GM18867 (cell line): Measurements from ENCODE around the gene KRT78.
"Not testable (repeated sequence)": the region's sequence is repeated elsewhere in the genome, so short reads cannot be mapped to it uniquely, and the experiment has no call there.

Experiments used
- ATAC-seq: cut with Tn5 transposase; IDR thresholded peaks from one replicate; pipeline ENCODE4 v1.9.1; 2021; ENCODE audit warnings: mild to moderate bottlenecking, moderate library complexity; ENCODE audit not compliant: unreplicated experiment

KRT78 gene

GRCh38 chr12:52848661-52849255, at the start of gene KRT78:
Gene KRT78, minus strand, starts transcription at chr12:52848994. Its CDS starts 64 bp downstream, at chr12:52848930.
- no peak for ATAC-seq

GRCh38 chr12:52896190-52897100, 47.7 kb upstream of the KRT78 start:
- ATAC-seq: no peak

GRCh38 chr12:52895726-52896189, 47.0 kb upstream of the KRT78 start:
- ATAC-seq: no peak

GRCh38 chr12:52892974-52893373, 44.2 kb upstream of the KRT78 start:
- no peak for ATAC-seq

- no peak for ATAC-seq
These were observed 43.5 kb upstream of the KRT78 start for GRCh38 chr12:52892207-52892852.

GRCh38 chr12:52891044-52891443, 42.2 kb upstream of the KRT78 start:
- no peak for ATAC-seq

- ATAC-seq: no peak
These were observed 41.6 kb upstream of the KRT78 start for GRCh38 chr12:52890417-52890816.

GRCh38 chr12:52884526-52885293, 35.9 kb upstream of the KRT78 start:
- ATAC-seq: no peak

- ATAC-seq: not testable (repeated sequence)
These were observed 31.7 kb upstream of the KRT78 start for GRCh38 chr12:52880499-52880898.

GRCh38 chr12:52879394-52880351, 30.9 kb upstream of the KRT78 start:
- ATAC-seq: peak; percentile 69

GRCh38 chr12:52878507-52879393, 30.0 kb upstream of the KRT78 start:
- ATAC-seq: no peak

GRCh38 chr12:52877242-52877641, 28.4 kb upstream of the KRT78 start:
- no peak for ATAC-seq

GRCh38 chr12:52876372-52876771, 27.6 kb upstream of the KRT78 start:
- ATAC-seq: no peak

- ATAC-seq: no peak
These were observed 26.0 kb upstream of the KRT78 start for GRCh38 chr12:52874573-52875435.

GRCh38 chr12:52873832-52874572, 25.2 kb upstream of the KRT78 start:
- peak; percentile 53 for ATAC-seq

GRCh38 chr12:52873513-52873831, 24.7 kb upstream of the KRT78 start:
- ATAC-seq: no peak
